Measurements from ENCODE around the gene MAN1B1. TPM values are rescaled to one million over a fixed set of nuclear protein-coding genes. Genes with fewer than 3 reads are reported as not detected.

Gene MAN1B1
- total and polyA plus RNA-seq, 2 of the 4 experiments (the other 2 are of a cell fraction), result 28.7 to 55.1 TPM

- intact Hi-C loops (cut with micrococcal nuclease) (no loop called here), dilution Hi-C loops (cut with HindIII; ENCODE audit: low sequenced_read_pairs, unreplicated experiment) (no loop called here), in situ Hi-C loops (cut with MboI; ENCODE audit: low sequenced_read_pairs) (no loop called here)
- Histone ChIP-seq H4K20me1 (ENCODE audit: insufficient read depth, low read length) (no peaks in the 10 kb centered on the region), H3K56ac (ENCODE audit: extremely low read depth, insufficient read depth, low read length) (no peak overlapping the region), H4K91ac (ENCODE audit: insufficient read depth, low read depth, low read length) (no peak overlapping the region), H2AFZ (replicated peaks; ENCODE audit: low read length, poor library complexity) (peak overlapping the region; percentile 14), H3K27ac (ENCODE audit: insufficient read depth, low read length) (no peak overlapping the region), H3K4ac (ENCODE audit: low read depth, low read length) (no peak overlapping the region), H2BK20ac (ENCODE audit: low read depth, low read length) (no peak overlapping the region), H4K8ac (ENCODE audit: low read depth in 2 of 2, low read length in 2 of 2) (no peak overlapping the region), H3K4me3 (ENCODE audit: insufficient read depth, low read depth, low read length) (no peak overlapping the region), H3K23ac (ENCODE audit: low read depth, low read length) (no peak overlapping the region), H3K18ac (ENCODE audit: low read depth, low read length) (no peak overlapping the region), H2BK15ac (ENCODE audit: low read depth, low read length) (no peak overlapping the region), H3K9ac (ENCODE audit: low read depth, low read length) (no peak overlapping the region), H3K27me3 (ENCODE audit: control insufficient read depth, insufficient read depth, low read length) (peaks cover 26% of the 10 kb centered on the region), H3K9me1 (ENCODE audit: insufficient read depth, low read length) (0 out of 2 replicates have a peak, but pooled peaks cover 4% of the 10 kb centered on the region), H2AK9ac (replicated peaks; ENCODE audit: low read depth, low read length, poor library complexity) (no peak overlapping the region), H3K36me3 (ENCODE audit: control insufficient read depth, insufficient read depth, low read length) (no peaks in the 10 kb centered on the region), H2BK120ac (ENCODE audit: low read depth, low read length) (no peak overlapping the region), H3K14ac (replicated peaks; ENCODE audit: low read depth, low read length) (no peak overlapping the region), H3K79me1 (ENCODE audit: low read depth in 1 of 2, low read length in 2 of 2) (no peaks in the 10 kb centered on the region), H3K4me1 (ENCODE audit: control insufficient read depth, insufficient read depth, low read length) (no peaks in the 10 kb centered on the region), H3K4me2 (ENCODE audit: low read depth, low read length) (no peak overlapping the region), H4K5ac (ENCODE audit: low read depth, low read length) (no peak overlapping the region), H2BK5ac (ENCODE audit: low read depth, low read length, poor library complexity, severe bottlenecking) (no peak overlapping the region), H2AK5ac (ENCODE audit: low read depth, low read length) (no peak overlapping the region), H3K9me3 (ENCODE audit: control insufficient read depth, insufficient read depth, low read length) (no peaks in the 10 kb centered on the region)
- BruUV-seq (replicated peaks), result no TSS peak
- no CpG with 5 or more reads among the region's 9 CpGs for WGBS, 2 experiments (ENCODE audit: extremely low coverage in 2 of 2, insufficient read length in 1 of 2)
- no peak for DNase-seq
- CTCF ChIA-PET, result no interaction called here
- ATAC-seq (ENCODE audit: low read depth), result no peak
- TF ChIP-seq MXI1 (IDR thresholded peaks at IDR 0.05; ENCODE audit: borderline replicate concordance, low read depth, low read length) (no peak), BHLHE40 (IDR thresholded peaks at IDR 0.05; ENCODE audit: low read depth, low read length) (no peak), FOS (IDR thresholded peaks at IDR 0.05; ENCODE audit: low read depth, low read length) (no peak), USF2 (IDR thresholded peaks at IDR 0.05; ENCODE audit: low read depth, low read length) (no peak), MAFK (IDR thresholded peaks at IDR 0.05; ENCODE audit: low read depth, low read length) (no peak), CHD1 (IDR thresholded peaks at IDR 0.05; ENCODE audit: low read depth, low read length) (no peak), RCOR1 (IDR thresholded peaks at IDR 0.05; ENCODE audit: insufficient replicate concordance, low read length) (no peak), ELK1 (IDR thresholded peaks at IDR 0.05; ENCODE audit: borderline replicate concordance, low read depth, low read length) (no peak), CEBPB (IDR thresholded peaks at IDR 0.05; ENCODE audit: low read depth, low read length) (no peak), RAD21 (IDR thresholded peaks at IDR 0.05; ENCODE audit: low read length) (no peak), RFX5 (IDR thresholded peaks at IDR 0.05; ENCODE audit: low read depth, low read length) (no peak), NFE2L2 (IDR thresholded peaks at IDR 0.05; ENCODE audit: low read depth, low read length) (no peak)
- POLR2A ChIA-PET (ENCODE audit: unreplicated experiment), result no interaction called here
Measured at GRCh38 chr9:137146527-137146918, 59.7 kb downstream of the MAN1B1 start.
